GM21381 (cell line): ENCODE results near the gene NEMP1.
"Not testable (repeated sequence)": the region's sequence is repeated elsewhere in the genome, so short reads cannot be mapped to it uniquely, and the experiment has no call there.

Source experiments
- ATAC-seq: cut with Tn5 transposase; IDR thresholded peaks from one replicate; pipeline ENCODE4 v1.9.1; 2021; ENCODE audit warnings: mild to moderate bottlenecking, moderate library complexity; ENCODE audit not compliant: unreplicated experiment

Gene NEMP1

DNA sequence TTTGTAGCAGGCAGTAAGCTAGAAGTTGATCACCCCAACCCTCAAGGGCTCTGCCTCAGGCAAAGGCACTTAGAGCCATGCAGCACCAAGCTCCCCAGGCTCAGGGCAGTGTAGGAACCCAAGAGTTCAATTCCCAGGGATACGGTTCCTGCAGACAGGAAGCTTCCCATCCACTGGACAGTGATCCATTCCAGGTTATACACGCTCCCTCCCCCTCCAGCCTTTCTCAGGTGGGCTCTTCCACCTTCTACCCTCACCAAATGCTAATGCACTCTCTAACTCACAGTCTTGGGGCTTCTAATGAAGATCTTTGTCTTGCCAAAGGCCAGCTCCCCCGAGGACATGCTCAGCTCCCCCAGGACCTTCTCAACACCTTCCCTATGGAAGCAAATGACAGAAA is 41.3 kb downstream of the NEMP1 start:
- no peak for ATAC-seq

DNA sequence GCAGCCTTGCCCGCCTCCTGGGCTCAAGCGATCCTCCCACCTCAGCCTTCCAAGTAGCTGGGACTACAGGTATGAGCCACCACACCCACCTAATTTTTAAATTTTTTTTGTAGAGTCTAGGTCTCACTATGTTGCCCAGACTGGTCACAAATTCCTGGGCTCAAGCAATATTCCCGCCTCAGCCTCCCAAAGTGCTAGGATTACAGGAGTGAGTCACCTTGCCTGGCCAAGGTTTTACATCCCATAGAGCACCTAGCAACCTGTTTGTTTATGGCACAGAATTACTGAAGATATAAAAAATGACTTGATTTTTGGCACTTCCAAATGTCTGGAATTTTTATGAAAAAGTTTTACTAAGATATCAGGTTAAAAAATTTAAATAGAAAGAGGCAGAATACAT is 45.2 kb downstream of the NEMP1 start:
- no peak for ATAC-seq

DNA sequence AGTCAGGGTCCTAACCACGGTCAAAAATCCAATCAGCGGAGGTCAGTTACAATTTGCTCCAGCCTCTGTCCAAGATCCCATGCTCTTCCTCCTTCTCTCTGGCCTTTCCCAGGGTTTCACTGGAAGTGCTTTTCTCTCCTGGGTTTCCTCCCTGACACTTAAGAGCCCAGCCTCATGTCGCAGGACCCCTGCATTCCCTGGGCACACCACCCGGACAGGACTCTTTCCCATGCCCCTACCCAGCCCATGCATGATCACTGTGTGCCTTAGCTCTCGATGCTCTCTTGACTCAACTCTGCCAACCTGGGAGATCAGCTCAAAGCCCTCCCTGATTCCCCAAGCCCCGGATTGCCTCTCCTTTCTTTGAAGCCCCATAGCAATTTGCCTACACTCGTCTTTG is 46.8 kb downstream of the NEMP1 start:
- no peak for ATAC-seq

DNA sequence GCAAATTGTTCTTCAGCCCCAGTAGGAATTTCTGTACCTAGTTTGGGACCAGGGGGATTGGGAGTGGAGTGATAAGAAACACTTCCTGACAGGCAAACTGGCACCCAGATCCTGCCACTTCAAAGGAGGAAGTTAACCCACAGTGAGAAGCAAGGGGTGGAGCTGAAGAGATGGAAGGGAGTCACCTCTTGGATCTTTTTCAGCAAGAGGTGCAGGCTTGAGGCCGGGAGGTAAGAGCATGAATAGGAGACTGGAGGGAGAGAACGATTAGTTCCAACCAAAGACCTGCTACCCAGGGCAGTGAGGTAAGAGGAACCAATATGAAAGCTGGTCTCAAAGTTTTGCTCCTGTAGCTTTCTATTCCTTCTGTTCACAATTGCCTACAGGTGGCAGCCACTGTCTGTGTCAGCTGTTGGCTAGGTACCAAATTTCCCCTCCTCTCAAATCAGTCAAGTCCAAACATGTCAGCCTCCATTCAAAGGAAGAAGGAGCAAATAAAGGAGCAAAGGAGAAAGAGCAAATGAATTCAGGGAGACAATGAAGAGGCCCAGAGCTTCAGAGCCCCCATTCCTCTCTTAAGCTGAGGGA is 47.4 kb downstream of the NEMP1 start:
- ATAC-seq: no peak

DNA sequence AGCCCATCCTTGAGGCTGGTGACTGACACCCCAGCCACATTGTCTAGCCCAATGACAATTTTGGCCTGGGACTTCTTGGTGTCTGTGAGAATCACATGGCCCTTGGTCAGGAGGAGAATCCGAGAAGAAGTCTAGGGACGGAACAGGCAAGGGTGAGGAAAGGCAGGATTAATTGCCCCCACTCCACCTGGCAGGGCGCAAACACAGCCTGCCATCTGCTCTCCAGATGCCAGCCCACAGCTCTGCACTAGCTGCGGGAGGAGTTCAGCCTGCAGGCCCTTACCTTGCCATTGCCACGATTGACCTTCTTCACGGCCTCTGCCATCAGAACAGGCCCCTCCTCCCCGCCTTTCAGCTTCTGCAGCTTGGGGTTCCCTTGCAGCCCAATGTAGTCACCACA is 49.1 kb downstream of the NEMP1 start:
- ATAC-seq: no peak

DNA sequence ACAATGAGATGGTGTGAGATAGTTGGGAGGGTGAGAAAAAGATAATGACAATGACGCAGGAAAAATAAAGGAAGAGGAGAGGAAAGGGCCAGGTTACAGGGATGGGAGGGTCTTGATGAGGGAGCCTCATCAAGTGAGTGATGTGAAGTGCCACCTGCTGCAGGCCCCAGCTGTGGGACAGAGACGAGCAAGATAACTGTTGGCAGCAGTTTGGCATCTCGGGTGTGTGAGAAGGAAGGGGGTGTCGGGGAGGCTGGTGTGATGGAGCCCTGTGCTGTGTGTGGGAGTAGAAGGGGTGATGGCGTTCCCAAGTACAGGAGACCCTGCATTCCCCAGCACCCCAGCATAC is 50.8 kb downstream of the NEMP1 start:
- ATAC-seq: no peak

DNA sequence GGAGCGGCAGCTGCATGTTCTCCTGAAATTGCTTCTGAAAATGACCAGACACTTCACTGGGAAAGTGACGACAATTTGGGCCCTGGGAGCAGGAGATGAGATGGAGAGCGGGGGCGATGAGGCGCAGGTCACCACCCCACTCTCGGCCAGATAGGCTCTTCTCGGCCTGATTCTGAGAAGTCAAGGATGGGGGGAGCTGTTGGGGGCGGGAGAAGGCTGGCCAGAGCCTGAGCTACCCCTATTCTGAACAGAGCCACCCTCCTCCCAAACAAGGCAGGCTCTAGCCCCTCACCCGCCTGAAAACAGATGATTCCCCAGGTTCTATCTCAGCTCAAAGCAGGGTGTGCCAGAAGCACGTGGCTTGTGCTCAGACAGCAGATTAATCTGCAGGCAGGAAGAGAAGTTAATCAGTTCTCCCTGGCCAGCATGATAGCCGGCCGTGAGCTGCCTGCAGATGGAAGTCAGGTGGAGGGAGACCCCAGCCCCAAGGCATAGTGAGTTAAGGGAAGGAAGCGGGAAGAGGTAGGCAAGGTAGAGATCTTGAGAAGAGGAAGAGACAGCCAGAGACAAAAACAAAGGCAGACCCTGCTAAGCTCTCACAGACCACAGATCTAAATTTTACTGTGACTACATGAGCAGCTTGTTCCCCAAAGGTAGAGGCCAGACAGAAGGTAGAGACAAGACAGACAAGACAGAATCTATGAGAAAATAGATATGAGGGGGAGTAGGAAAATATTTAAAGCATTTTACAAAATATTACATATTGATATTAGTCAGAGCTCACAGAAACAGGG is 51.4 kb downstream of the NEMP1 start:
- ATAC-seq: no peak

DNA sequence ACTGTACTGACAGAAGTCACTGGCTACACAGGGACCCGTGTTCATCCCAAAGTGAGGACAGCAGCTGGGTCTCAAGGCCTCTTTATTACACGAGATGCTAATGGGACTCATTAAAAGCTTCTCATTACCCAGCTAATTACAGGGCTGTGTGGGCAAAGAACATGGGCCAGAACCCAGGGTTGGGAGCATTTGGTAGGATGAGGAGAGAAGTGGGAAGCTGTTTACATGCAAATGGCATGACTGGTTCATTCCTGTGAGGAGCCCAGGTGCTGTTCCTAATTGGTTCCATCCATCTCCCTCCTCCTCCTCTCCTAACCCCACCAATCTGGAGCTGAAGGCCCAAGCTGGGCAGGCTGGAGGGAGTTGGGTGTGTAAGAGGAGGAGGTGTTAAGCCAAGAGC is 53.4 kb downstream of the NEMP1 start:
- no peak for ATAC-seq

DNA sequence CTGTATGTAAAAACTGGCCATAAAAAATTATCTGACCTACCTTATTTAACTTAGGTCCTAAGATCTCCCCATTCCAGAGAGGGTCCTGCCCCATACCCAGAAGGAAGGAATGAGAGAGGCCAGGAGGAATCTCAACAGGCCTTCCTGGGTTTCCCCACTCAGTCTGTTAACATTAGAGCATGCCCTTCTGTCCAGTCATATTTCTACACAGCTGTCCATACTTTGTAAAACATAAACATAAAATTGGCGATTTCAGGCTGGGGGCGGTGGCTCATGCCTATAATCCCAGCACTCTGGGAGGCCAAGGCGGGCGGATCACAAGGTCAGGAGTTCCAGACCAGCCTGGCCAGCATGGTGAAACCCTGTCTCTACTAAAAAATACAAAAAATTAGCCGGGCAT is 56.3 kb downstream of the NEMP1 start:
- not testable (repeated sequence) for ATAC-seq

DNA sequence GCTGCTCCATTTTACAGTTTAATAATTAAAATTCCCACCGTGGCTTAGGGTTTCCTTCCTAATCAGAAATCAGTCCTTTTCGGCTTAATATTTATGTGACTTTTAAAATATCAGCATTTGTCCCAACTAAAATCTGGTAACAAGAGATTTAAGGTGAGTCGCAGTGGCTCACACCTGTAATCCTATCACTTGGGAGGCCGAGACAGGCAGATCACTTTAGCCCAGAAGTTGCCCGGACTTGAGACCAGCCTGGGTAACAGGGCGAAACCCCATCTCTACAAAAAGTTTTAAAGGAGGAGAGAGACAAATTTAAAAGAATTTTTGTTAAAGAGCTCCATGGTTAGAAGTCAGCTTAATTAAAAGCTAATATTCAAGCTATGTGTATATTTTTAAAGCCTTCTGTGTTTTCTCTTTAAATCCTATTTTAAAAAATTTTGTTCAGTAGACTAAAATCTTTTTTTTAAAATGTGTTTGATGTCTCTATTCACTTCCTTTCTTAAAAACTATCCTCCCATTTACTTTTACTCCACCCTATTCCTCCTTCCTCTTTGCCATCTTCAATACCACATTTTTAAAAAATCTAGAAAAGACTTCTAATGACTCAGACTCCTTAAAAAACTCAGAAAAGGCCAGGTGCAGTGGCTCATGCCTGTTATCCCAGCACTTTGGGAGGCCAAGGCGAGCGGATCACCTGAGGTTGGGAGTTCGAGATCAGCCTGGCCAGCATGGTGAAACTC is 58.4 kb downstream of the NEMP1 start:
- no peak for ATAC-seq

DNA sequence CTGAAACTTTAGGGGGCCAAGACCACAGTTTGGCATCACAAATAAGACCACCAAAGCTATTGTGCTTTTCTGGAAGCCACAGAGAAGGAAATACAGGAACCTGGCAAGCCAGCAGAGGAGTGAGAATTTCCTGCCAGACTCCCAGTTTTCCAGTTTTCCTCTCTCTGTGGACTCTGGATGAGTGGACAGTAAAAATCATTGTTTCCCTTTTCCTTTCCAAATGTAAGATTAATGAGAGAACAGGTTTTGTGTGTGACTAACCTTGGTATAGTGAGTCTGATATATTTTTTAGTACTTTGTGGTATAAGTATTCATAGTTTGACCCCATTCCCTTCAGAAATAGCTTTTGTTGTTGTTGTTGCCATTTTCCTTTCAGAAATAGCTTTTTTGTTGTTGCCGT is 59.7 kb downstream of the NEMP1 start:
- no peak for ATAC-seq

DNA sequence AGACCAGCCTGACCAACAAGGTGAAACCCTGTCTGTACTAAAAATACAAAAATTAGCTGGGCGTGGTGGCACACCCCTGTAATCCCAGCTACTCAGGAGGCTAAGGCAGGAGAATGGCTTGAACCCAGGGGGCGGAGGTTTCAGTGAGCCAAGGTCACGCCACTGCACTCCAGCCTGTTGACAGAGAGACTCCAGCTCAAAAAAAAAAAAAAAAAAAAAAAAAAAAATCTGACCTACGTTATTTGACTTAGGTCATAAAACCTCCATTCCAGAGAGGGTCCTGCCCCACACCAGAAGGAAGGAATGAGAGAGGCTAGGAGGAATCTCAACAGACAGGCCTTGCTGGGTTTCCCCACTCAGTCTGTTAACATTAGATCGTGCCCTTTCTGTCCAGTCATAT is 60.2 kb downstream of the NEMP1 start:
- ATAC-seq: not testable (repeated sequence)

DNA sequence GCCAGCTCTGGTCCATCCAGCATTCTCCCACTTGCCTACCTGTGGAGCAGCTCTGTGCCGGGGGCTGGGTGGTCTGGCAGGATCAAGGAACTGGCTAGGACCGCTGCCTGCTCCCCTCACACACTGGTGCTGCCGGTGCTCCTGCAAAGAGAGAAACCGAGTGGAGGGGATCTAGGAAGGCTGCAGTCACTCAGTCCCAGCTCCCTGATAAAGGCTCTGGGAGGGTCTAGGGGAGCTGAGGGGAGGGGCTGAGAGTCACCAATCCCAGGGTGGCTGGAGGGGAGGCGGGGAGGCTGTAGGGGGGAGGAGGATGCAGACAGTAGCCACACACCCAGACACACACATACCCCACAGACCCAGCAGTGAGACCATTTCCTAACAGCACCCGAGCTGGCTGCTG is 62.2 kb downstream of the NEMP1 start, which contains the start of gene TAC3:
TAC3 (minus strand) TSS at position 182 of the 400 bp plus-strand sequence. CDS start 732 bp downstream, outside the sequence.
- ATAC-seq: no peak

DNA sequence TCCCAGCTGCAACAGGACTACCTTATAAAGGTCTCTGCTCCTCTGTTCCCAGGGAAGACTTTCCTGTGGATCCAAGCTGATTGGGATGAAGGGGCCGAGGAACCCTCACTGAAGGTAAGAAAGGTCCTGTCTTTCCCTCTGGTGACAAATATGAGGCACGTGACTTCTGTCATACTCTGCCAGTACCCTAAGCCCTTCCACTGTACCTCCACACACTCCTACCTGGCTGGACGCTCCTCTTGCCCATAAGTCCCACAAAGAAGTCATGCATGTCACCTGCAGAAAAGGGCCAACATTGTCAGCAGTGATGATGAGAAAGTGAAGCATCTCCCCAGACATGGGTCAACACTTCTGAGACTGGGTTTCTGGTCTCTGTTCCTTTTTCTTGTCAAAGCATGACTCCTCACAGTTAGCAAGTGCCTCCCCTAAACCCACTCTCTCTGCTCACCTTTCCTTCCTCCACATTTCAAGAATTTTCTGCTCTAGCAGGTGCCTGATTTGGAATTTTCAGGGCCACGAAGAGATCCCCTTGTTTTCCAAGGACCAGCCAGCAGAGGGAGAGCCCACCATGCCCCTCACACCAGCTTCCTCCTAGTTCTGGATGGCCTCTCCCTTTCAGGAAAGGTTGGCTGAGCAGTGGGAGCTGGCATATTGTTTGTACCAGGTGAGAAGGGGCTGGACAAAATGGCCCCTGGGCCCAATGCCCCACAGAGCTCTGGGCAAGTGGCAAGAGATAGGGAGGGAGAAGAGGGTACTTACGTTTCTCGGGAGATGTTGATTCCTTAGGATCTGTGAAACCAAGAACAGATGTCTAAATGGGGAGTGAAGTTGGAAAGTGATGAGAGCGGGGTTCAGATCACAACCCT is 65.8 kb downstream of the NEMP1 start:
- ATAC-seq: peak; percentile 68

DNA sequence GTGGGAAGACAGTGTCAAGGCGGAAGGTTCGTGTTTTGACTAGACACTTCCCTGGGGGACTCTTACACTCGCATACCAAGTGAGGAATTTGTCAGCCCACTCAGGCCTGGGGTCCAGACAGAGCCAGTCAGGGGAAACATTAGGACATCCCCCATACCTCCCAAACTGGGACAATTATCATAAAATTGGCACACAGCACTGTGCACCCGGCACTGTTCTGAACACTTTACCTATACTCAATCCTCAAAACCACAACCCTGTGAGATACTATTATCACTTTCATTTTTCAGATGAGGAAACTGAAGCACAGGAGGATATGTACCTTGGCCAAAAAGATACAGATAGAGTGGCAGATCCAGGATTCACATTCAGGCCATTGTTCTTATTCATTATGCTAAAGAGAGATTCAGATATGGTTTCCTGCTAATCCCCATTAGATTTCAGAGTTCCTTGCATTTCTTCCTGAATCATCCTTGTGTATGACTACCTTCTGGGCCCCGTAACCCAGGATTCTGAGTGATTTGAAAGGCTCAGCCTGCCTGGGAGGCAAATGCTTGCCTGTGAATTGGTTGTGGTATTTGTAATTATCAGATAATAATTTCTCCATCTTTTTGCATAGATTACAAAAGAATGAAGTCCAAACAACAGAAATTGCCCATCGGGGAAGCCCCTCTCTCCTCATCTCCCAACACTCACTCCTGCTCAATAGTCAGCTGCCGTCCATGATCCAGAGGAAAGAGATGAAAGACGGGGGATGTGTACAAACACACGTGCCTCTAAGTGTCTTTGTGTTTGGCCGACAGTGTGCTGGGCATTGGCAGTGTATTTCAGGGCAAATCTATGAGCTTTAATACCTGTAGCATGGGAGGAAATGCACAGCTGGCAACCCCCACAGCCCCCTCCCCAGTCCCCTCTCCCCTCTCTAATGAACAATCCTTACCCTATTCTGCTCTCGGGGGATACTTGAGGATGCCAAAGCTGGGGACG is 66.9 kb downstream of the NEMP1 start:
- no peak for ATAC-seq

DNA sequence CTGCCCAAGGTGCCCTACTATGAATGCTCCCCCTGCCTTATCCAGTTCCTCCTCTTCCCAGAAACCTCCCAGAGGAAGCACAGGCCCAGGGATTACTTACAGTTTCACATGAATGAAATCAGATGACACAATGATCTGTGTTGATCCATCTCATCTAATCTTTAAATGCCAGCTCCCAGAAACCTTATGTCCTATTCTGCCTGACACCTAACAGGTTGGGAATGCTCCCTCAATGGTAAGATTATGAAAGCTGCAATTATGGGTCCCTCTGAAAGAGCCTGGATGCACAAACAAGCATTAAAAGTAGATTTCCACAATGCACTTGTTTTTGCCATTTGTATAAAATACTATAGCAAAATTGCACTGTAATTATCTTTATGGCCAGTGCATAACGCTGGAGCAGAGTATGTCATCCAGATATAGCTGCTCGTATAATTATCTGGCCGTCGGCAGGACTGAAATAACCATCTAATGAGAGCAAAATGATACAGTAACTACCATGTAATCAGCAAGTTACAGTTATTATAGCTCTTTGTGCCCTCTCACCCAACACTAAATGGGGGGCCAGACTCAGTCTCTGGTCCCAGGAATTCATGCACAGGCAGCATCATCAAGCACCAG is 67.9 kb downstream of the NEMP1 start:
- no peak for ATAC-seq

DNA sequence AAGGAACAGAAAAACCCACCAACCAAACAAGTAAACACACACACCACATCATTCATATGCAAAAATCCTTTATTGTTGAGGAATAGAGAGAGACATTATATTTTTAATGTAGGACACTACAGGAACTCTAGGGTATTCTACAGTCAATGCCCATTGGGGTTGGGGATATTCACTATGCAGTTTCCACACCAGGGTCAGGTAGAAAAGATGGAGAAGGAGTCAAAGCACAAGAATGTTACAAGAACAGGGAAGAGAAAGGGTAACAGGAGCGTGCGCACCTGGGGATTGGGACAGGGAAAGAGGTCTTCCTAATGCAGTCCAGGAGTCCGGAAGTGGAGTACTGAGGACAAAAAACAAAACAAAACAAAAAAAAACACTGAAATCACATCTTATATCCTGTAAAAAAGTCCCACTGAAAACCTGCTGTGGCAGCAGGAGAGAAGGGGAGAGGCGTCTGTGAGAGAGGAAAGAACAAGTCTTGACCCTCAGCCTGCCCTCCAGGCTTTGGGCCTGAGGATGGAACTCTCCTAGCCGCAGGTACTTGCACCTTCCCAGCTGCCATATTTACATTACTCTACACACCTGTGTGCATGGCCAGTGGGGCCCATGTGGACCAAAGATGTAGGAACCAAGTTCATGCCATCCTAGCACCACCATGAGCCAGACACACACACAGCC is 68.5 kb downstream of the NEMP1 start:
- no peak for ATAC-seq

DNA sequence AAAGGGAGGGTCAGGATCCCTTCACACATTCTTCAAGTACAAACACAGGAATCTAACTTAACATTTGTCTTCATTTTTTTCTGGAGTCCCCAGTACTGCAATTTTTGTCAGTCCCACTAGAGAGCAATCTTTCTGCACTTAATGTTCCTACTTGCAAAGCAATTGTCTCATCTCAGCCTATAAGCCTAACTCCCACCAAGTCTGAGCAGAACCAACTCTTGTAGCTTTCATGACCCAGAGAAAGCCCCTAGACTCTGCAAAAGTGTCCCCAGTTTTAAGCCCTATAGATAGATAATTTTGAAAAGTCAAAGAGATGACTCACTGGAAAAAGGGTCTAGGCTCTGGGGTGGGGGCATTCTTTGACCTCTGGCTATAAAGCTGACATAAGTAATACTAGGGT is 70.4 kb downstream of the NEMP1 start:
- ATAC-seq: no peak
